ENCODE data around the gene SGSM1.
"Not testable (repeated sequence)": the region's sequence is repeated elsewhere in the genome, so short reads cannot be mapped to it uniquely, and the experiment has no call there.

Gene SGSM1

DNA sequence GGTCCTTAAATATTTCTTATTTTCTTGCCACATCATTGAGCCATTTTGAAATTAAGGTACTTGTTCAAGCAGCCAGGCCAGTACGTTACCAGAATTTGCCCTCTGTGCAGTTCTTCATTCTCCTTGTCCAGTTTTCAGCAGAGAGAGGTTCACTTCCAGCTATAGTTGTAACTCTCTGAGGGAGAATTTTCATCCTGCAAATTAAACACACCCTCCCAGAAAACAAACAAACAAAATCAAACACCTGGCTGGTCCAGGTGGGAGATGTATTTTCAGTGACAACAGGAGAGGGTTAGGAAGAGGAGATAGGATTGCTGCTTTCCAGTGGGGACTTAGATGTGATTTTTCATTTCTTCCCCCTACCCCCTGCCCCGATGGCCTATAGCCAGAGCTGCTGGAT is 95.4 kb downstream of the SGSM1 start:
- Histone ChIP-seq H3K9me3 (ENCODE audit: insufficient read depth, low read depth, low read length) (no peaks in the 10 kb centered on the region; the same call in 1 of the 2 replicates), H3K27me3 (ENCODE audit: insufficient read depth, low read length, poor library complexity, severe bottlenecking) (no peaks in the 10 kb centered on the region), H3K4me3 (ENCODE audit: low read length, poor library complexity, severe bottlenecking) (no peak overlapping the region), H4K20me1 (ENCODE audit: insufficient read depth, low read length, poor library complexity, severe bottlenecking) (no peaks in the 10 kb centered on the region), H3K4me2 (ENCODE audit: low read depth, low read length, poor library complexity, severe bottlenecking) (no peak overlapping the region), H3F3A (ENCODE audit: low read depth) (no peaks in the 10 kb centered on the region), H3K4me1 (ENCODE audit: insufficient read depth, low read length, poor library complexity, severe bottlenecking) (no peaks in the 10 kb centered on the region), H3K9ac (ENCODE audit: low read depth, low read length, poor library complexity, severe bottlenecking) (no peak overlapping the region), H3K9me2 (replicated peaks; ENCODE audit: low read depth, low read length) (no peaks in the 10 kb centered on the region), H3K79me2 (ENCODE audit: insufficient read depth, low read length) (no peaks in the 10 kb centered on the region), H2AFZ (ENCODE audit: low read length) (no peak overlapping the region), H3K36me3 (ENCODE audit: insufficient read depth, low read length) (no peaks in the 10 kb centered on the region)
- no peak for TF ChIP-seq EZH2phosphoT487 (IDR thresholded peaks at IDR 0.05; ENCODE audit: borderline replicate concordance)
- TF ChIP-seq, protein P1, sequence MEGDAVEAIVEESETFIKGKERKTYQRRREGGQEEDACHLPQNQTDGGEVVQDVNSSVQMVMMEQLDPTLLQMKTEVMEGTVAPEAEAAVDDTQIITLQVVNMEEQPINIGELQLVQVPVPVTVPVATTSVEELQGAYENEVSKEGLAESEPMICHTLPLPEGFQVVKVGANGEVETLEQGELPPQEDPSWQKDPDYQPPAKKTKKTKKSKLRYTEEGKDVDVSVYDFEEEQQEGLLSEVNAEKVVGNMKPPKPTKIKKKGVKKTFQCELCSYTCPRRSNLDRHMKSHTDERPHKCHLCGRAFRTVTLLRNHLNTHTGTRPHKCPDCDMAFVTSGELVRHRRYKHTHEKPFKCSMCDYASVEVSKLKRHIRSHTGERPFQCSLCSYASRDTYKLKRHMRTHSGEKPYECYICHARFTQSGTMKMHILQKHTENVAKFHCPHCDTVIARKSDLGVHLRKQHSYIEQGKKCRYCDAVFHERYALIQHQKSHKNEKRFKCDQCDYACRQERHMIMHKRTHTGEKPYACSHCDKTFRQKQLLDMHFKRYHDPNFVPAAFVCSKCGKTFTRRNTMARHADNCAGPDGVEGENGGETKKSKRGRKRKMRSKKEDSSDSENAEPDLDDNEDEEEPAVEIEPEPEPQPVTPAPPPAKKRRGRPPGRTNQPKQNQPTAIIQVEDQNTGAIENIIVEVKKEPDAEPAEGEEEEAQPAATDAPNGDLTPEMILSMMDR (conservative IDR thresholded peaks at IDR 0.05; ENCODE audit: low read length), result no peak

DNA sequence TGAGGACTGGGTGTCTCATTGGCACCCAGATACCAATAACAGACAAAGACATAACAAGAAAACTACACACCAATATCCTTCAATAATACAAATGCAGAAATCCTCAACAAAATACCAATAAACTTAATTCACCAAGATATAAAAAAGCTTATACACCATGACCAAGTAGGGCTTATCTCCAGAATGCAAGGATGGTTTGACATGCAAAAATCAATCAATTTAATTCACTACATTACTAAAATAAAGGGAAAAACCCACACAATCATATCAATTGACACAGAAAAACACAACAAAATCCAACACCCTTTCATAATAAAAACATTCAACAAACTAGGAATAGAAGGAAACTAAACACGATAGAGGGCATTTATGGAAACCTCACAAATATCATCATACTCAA is 99.9 kb downstream of the SGSM1 start:
- Histone ChIP-seq H3K36me3 (ENCODE audit: insufficient read depth, low read length) (no peaks in the 10 kb centered on the region), H3K4me3 (ENCODE audit: low read length, poor library complexity, severe bottlenecking) (no peak overlapping the region), H3K9ac (ENCODE audit: low read depth, low read length, poor library complexity, severe bottlenecking) (no peak overlapping the region), H3K27me3 (ENCODE audit: insufficient read depth, low read length, poor library complexity, severe bottlenecking) (no peaks in the 10 kb centered on the region), H3K9me3 (ENCODE audit: insufficient read depth, low read depth, low read length) (no peaks in the 10 kb centered on the region; the same call in 1 of the 2 replicates), H3K79me2 (ENCODE audit: insufficient read depth, low read length) (no peaks in the 10 kb centered on the region), H3K9me2 (replicated peaks; ENCODE audit: low read depth, low read length) (no peaks in the 10 kb centered on the region), H3F3A (ENCODE audit: low read depth) (no peaks in the 10 kb centered on the region), H4K20me1 (ENCODE audit: insufficient read depth, low read length, poor library complexity, severe bottlenecking) (no peaks in the 10 kb centered on the region), H2AFZ (ENCODE audit: low read length) (no peak overlapping the region), H3K4me2 (ENCODE audit: low read depth, low read length, poor library complexity, severe bottlenecking) (no peak overlapping the region), H3K4me1 (ENCODE audit: insufficient read depth, low read length, poor library complexity, severe bottlenecking) (no peaks in the 10 kb centered on the region)
- TF ChIP-seq EZH2phosphoT487 (IDR thresholded peaks at IDR 0.05; ENCODE audit: borderline replicate concordance), result no peak

DNA sequence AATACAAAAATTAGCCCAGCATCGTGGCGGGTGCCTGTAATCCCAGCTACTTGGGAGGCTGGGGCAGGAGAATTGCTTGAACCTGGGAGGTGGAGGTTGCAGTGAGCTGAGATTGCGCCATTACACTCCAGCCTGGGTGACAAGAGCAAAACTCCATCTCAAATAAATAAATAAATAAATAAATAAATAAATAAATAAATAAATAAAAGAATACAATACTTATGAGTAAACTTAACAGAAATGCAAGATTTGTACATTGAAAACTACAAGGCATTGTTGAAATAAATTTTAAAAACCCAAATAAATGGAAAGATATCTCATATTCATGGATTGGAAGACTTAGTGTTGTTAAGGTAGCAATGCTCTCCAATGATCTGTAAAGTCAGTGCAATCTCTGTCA is 101.1 kb downstream of the SGSM1 start:
- not testable (repeated sequence) for H3K4me3 ChIP-seq (ENCODE audit: low read length, poor library complexity, severe bottlenecking); H3K9me2 ChIP-seq (replicated peaks; ENCODE audit: low read depth, low read length); H3K36me3 ChIP-seq (ENCODE audit: insufficient read depth, low read length); H3K4me2 ChIP-seq (ENCODE audit: low read depth, low read length, poor library complexity, severe bottlenecking); H3F3A ChIP-seq (ENCODE audit: low read depth); H3K9me3 ChIP-seq (ENCODE audit: insufficient read depth, low read depth, low read length); H3K4me1 ChIP-seq (ENCODE audit: insufficient read depth, low read length, poor library complexity, severe bottlenecking); H3K79me2 ChIP-seq (ENCODE audit: insufficient read depth, low read length); H2AFZ ChIP-seq (ENCODE audit: low read length); H3K27me3 ChIP-seq (ENCODE audit: insufficient read depth, low read length, poor library complexity, severe bottlenecking); H3K9ac ChIP-seq (ENCODE audit: low read depth, low read length, poor library complexity, severe bottlenecking); H4K20me1 ChIP-seq (ENCODE audit: insufficient read depth, low read length, poor library complexity, severe bottlenecking)

DNA sequence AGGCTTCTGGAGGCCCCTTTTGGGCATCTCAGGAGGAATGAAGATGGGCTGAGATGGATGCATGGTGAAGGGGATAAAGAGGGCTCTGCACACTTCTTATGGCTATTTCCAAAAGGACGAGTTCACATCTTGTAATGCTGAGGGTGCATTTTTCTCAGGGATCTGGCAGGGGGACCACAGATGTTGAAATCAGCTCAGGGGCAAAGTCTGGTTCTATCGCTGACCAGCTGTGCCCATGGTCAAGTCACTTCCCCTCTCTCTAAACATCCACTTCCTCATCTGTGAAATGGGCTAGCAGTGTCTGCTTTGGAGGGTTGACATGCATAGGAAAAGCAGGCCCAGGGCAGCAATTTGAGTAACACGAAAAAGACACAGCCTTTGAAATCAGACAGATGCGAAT is 114.0 kb downstream of the SGSM1 start:
- Histone ChIP-seq H3K9ac (ENCODE audit: low read depth, low read length, poor library complexity, severe bottlenecking) (no peak overlapping the region), H3K4me3 (ENCODE audit: low read length, poor library complexity, severe bottlenecking) (no peak overlapping the region), H3K9me3 (ENCODE audit: insufficient read depth, low read depth, low read length) (no peaks in the 10 kb centered on the region), H3K4me1 (ENCODE audit: insufficient read depth, low read length, poor library complexity, severe bottlenecking) (no peaks in the 10 kb centered on the region), H3K4me2 (ENCODE audit: low read depth, low read length, poor library complexity, severe bottlenecking) (no peak overlapping the region), H3K79me2 (ENCODE audit: insufficient read depth, low read length) (no peaks in the 10 kb centered on the region), H3F3A (ENCODE audit: low read depth) (no peaks in the 10 kb centered on the region), H4K20me1 (ENCODE audit: insufficient read depth, low read length, poor library complexity, severe bottlenecking) (no peaks in the 10 kb centered on the region), H3K9me2 (replicated peaks; ENCODE audit: low read depth, low read length) (no peaks in the 10 kb centered on the region), H3K27me3 (ENCODE audit: insufficient read depth, low read length, poor library complexity, severe bottlenecking) (no peaks in the 10 kb centered on the region), H2AFZ (ENCODE audit: low read length) (no peak overlapping the region), H3K36me3 (ENCODE audit: insufficient read depth, low read length) (no peaks in the 10 kb centered on the region)
- TF ChIP-seq EZH2phosphoT487 (IDR thresholded peaks at IDR 0.05; ENCODE audit: borderline replicate concordance), result no peak
- TF ChIP-seq, protein P1 (conservative IDR thresholded peaks at IDR 0.05; ENCODE audit: low read length), result no peak
